Caki2 (cell line): Measurements from ENCODE around the gene BLMH. TPM values are rescaled to one million over a fixed set of nuclear protein-coding genes. Genes with fewer than 3 reads are reported as not detected.
A peak's percentile ranks its signal among the peaks of the same experiment; 100 is the strongest.

Experiments used
- DNase-seq: peaks from one replicate; pipeline ENCODE4 v3.0.0-alpha.2; 2015; ENCODE audit warnings: low read depth
- in situ Hi-C: cut with HindIII; loops from 2 replicates; pipeline ENCODE4 v1.10.0; 2016; ENCODE audit warnings: low sequenced_read_pairs, low pct_unique_long_range_greater_than_20kb, mixed read lengths
- total RNA-seq: library from RNA; depleted of rRNA; stranded (reverse); fragments of >200 nt; shearing (Covaris generic); gene quantifications from 2 replicates; pipeline ENCODE4 v1.2.3, GENCODE V29; 2014; ENCODE audit warnings: low replicate concordance

Gene BLMH
- total RNA-seq, 1 experiment from 2014 or later, result 42.2 TPM

- in situ Hi-C loops, result no loop called here
These were observed 20.5 kb upstream of the BLMH start for GRCh38 chr17:30312226-30312625.

DNA sequence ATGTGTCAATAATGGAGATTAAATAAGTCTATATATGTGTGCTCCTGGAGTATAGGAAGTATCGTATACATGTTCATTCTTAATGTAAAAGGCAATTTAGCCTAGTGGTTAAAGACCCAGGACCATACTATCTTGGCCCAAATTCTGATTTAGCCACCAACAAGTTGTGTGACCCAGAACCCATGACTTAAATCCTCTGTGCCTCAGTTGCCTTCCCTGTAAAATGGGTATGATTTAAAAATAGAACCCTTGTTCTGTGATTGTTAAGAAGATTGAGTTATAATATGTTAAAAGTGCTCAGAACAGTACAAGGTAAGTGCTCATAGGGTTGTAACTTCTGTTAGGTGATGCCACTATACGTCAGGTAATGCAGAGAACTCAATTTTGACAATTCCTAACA, 18.8 kb upstream of the BLMH start:
- DNase-seq, result no peak
- in situ Hi-C loops, result no loop called here

More at GRCh38 chr17:30312226-30312625, 20.5 kb upstream of the BLMH start:
- peak; percentile 18 for DNase-seq

GRCh38 chr17:30309591-30309990, 17.8 kb upstream of the BLMH start:
- DNase-seq, result no peak
- in situ Hi-C loops, result no loop called here

DNA sequence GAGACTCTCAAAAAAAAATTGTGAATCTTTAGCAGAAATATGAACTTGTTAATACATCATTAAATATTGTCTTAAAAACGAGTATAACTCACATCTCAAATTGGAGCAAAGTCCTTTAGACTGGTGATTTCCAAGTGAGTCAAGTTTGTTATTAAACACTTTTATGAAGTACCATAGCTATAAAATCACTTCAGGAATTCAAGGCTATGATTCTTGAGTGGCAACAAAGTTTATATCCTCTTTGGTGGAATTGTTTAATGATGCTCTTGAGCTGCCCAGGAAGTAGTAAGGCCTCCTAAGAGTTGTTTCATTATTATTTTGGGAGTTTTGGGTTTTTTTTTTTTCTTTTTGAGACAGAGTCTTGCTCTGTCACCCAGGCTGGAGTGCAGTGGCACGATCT, 16.7 kb upstream of the BLMH start:
- no peak for DNase-seq
- in situ Hi-C loops, result no loop called here

DNA sequence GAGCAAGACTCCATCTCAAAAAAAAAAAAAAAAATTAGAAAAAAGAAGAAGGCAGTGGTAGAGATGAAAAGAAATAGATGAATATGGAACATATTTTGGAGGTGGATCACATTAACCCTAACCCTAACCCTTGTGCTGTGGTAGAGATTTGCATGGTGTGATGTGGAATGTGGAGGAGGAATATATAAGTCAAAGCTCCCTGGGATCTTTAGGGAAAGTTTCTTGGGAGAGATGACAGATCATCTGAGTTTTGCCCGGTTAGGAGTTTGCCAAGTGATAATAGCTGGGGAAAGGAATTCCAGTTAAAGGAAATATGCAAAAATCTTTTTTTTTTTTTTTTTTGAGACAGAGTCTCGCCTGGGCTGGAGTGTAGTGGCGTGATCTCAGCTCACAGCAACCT, 13.0 kb upstream of the BLMH start:
- no peak for DNase-seq
- in situ Hi-C loops, result no loop called here

DNA sequence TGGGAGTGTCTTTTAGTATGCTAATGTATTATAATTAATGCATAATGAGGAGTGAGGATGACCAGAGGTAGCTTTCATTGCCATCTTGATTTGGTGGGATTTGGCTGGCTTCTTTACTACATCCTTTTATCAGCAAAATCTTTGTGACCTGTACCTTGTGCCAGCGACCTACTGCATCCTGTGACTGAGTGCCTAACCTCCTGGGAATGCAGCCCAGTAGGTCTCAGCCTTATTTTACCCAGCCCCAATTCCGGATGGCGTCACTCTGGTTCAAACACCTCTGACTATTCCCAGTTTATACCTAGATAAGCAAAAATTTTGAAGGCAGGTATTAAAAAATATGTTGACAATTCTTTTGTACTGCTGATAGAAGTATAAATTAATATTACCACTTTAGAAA, 10.5 kb upstream of the BLMH start:
- DNase-seq, result no peak
- in situ Hi-C loops, result no loop called here

DNA sequence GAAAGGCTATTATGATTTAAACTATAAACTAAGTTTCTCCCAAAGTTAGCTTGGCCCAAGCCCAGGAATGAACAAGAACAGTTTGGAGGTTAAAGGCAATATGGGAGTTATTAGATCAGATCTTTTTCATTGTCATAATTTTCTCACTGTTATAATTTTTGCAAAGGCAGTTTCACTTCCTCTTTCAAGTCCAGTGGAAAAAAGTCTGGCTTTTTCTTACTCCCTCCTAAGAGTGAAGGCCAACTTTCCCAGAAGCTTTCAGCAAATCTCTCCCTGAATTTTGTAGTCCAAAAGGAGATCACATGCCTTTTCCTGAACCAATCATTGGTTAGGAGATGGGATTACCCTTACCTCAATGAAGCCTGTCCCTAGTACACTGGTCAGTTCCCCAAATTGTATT, 9.1 kb upstream of the BLMH start:
- no peak for DNase-seq
- in situ Hi-C loops, result no loop called here

- DNase-seq, result no peak
- in situ Hi-C loops, result no loop called here
These were observed 7.3 kb upstream of the BLMH start for GRCh38 chr17:30299000-30299399.

DNA sequence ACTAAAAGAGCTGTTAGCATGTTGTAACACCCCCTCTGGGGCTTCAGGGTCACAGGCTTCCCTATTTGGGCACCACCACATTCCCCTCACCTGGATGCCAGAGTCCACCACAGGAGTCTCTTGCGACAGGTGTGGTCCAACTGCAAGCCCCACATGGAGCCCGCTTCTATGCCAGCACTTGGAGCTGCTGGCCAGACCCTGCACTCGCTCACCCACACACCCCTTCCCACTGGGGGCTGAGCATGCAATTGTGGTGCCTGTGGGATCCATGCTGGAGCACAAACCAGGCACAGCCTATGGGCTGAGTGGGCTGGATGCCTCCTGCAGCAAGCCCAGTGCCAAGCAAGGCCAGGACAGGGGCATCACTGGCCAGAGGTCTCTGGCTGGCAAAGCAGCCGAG, 6.0 kb upstream of the BLMH start:
- DNase-seq, result no peak
- in situ Hi-C loops, result no loop called here

- in situ Hi-C loops, result no loop called here
- DNase-seq, result peak; percentile 33
These were observed 4.8 kb upstream of the BLMH start for GRCh38 chr17:30296499-30297080.

- in situ Hi-C loops, result no loop called here
- no peak for DNase-seq
These were observed 628 bp upstream of the BLMH start for GRCh38 chr17:30292286-30292858.

- DNase-seq, result peak; percentile 44
- in situ Hi-C loops, result no loop called here
These were observed 825 bp downstream of the BLMH start for GRCh38 chr17:30290696-30291542.

DNA sequence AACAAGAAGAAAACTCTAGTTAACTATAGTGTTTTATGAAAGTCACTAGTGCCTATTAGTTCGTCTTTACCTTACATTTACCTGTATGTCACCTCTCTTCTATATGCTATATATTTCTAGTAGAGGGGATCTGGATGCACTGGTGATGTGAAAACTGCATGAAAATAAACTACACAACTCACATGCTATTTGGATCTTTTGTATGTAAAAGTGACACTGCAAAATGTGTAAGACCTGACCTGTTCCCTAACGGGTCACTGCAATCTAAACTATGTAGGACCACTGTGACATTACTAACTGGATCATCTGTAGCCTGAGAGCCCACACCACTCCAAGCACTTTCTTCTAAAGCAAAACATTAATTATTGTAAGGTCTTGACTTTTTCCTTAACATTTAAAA, 1.7 kb downstream of the BLMH start:
- no peak for DNase-seq
- in situ Hi-C loops, result no loop called here

GRCh38 chr17:30279156-30279555, 12.6 kb downstream of the BLMH start:
- in situ Hi-C loops, result no loop called here

GRCh38 chr17:30278032-30278431, 13.7 kb downstream of the BLMH start:
- in situ Hi-C loops, result no loop called here
- DNase-seq, result peak; percentile 38

More at GRCh38 chr17:30279156-30279555, 12.6 kb downstream of the BLMH start:
- DNase-seq, result no peak

DNA sequence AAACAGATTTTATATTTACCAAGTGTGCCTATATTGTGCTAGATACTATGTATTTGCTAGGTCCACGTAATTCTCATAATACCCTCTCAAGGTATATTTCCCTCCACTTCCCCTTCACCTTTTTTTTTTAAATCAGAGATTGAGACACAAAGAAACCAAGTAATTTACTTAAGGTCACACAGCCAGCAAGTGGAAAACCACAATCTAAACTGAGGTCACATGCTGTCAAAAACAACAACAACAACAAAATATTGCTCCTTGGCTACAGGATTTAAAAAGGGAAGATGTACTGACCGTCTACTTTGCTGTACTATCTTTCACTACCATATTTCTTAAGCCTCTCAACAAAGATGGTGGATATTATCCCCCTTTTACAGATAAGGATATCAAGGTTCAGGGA, 15.8 kb downstream of the BLMH start:
- in situ Hi-C loops, result no loop called here
- DNase-seq, result no peak

- in situ Hi-C loops, result loop anchor here (25.0 kb wide), 1 partner anchor 138 kb away; no protein-coding TSS in a partner anchor
These were observed 16.9 kb downstream of the BLMH start for GRCh38 chr17:30274887-30275286.

DNA sequence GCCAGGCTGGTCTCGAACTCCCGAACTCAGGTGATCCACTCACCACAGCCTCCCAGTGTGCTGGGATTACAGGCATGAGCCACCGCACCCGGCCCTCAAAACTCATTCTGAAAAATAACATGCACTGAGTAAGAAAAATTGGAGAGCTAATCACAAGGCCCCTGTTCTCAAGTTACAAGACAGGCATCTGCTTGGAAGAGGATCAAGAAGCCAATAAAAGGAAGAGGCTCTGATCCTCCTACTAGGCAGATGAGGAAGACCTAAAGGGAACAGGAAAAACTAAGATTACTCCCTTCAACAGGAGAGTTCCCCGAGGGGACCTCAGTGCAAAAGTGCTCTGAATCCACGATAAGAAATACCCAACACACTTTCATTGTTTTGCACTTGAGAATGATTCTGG, 18.4 kb downstream of the BLMH start:
- in situ Hi-C loops, result loop anchor here (25.0 kb wide), 1 partner anchor 136 kb away; no protein-coding TSS in a partner anchor

More at GRCh38 chr17:30274887-30275286, 16.9 kb downstream of the BLMH start:
- peak; percentile 77 for DNase-seq

GRCh38 chr17:30271102-30271501, 20.6 kb downstream of the BLMH start:
- in situ Hi-C loops, result loop anchor here (25.0 kb wide), 1 partner anchor 134 kb away; no protein-coding TSS in a partner anchor
- DNase-seq, result no peak

More for the DNA sequence above, 18.4 kb downstream of the BLMH start:
- DNase-seq, result no peak
